DMS53 treated with DMSO at 0.1 percent for 48 hours (cell line): ENCODE measurements around the gene ZCCHC9.
"Not testable (repeated sequence)": the region's sequence is repeated elsewhere in the genome, so short reads cannot be mapped to it uniquely, and the experiment has no call there.

ENCODE experiments used
- DNase-seq: peaks from one replicate; lab custom pipeline; 2025; ENCODE audit not compliant: unreplicated experiment; lab: John Stamatoyannopoulos, UW

ZCCHC9 gene

GRCh38 chr5:81301271-81302015 is at the start of gene ZCCHC9:
ZCCHC9 (plus strand) TSS chr5:81301587; CDS start chr5:81304758, 3,171 bp downstream.
- peak; percentile 91 for DNase-seq

- DNase-seq, result no peak
Observed at GRCh38 chr5:81251922-81252321, 49.5 kb upstream of the ZCCHC9 start.

- DNase-seq, result no peak
Observed at GRCh38 chr5:81252904-81253303, 48.5 kb upstream of the ZCCHC9 start.

- no peak for DNase-seq
Observed at GRCh38 chr5:81253875-81254274, 47.5 kb upstream of the ZCCHC9 start.

- DNase-seq, result no peak
Observed at GRCh38 chr5:81254886-81255559, 46.4 kb upstream of the ZCCHC9 start.

- no peak for DNase-seq
Observed at GRCh38 chr5:81256766-81257165, 44.6 kb upstream of the ZCCHC9 start.

- DNase-seq, result not testable (repeated sequence)
Observed at GRCh38 chr5:81262796-81263195, 38.6 kb upstream of the ZCCHC9 start.

- no peak for DNase-seq
Observed at GRCh38 chr5:81265101-81265500, 36.3 kb upstream of the ZCCHC9 start.

GRCh38 chr5:81268521-81269196 is 32.7 kb upstream of the ZCCHC9 start:
- DNase-seq, result no peak

GRCh38 chr5:81269751-81270393 is 31.5 kb upstream of the ZCCHC9 start:
- DNase-seq, result no peak

GRCh38 chr5:81270394-81271027 is 30.9 kb upstream of the ZCCHC9 start:
- DNase-seq, result not testable (repeated sequence)

GRCh38 chr5:81283976-81284375 is 17.4 kb upstream of the ZCCHC9 start:
- DNase-seq, result no peak

GRCh38 chr5:81286059-81286617 is 15.2 kb upstream of the ZCCHC9 start:
- DNase-seq, result no peak

GRCh38 chr5:81288021-81288433 is 13.4 kb upstream of the ZCCHC9 start:
- DNase-seq, result no peak

GRCh38 chr5:81290146-81290545 is 11.2 kb upstream of the ZCCHC9 start:
- DNase-seq, result no peak

- no peak for DNase-seq
Observed at GRCh38 chr5:81292130-81292529, 9.3 kb upstream of the ZCCHC9 start.

GRCh38 chr5:81294021-81294420 is 7.4 kb upstream of the ZCCHC9 start:
- DNase-seq, result not testable (repeated sequence)

GRCh38 chr5:81297531-81297930 is 3.9 kb upstream of the ZCCHC9 start:
- DNase-seq, result no peak

GRCh38 chr5:81300921-81301270 is 491 bp upstream of the ZCCHC9 start:
- DNase-seq, result peak; percentile 50

GRCh38 chr5:81302596-81302995 is 1.2 kb downstream of the ZCCHC9 start:
- no peak for DNase-seq

GRCh38 chr5:81303563-81303962 is 2.2 kb downstream of the ZCCHC9 start:
- no peak for DNase-seq
